Measurements from ENCODE around the gene FIZ1. TPM values are rescaled to one million over a fixed set of nuclear protein-coding genes. Genes with fewer than 3 reads are reported as not detected.

Gene FIZ1
- total RNA-seq, 2 donors from 2014 or later = 14.8 to 16.4 TPM

DNA sequence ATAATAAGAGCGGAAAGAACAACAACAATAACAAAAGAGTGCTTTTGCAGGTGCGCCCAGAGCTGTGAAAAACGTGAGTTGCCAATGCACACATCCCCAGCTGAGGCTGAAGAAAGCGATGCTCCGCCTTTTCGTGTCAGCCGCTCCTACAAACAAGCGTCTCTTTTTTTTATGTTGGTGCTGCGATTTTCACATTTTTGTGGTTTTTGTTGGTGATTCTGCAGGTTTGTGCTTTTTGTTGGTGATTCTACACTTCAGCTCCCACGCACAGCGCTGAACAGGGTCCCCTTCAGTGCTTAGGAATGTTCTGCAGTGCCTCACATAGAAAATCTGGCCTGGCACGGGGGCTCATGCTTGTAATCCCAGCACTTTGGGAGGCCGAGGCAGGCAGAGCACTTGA is 46.7 kb downstream of the FIZ1 start:
- Histone ChIP-seq H3K27ac (no peak overlapping the region), H3K36me3 (no peaks in the 10 kb centered on the region), H3K9me3 (no peaks in the 10 kb centered on the region), H3K4me3 (no peak overlapping the region), H3K27me3 (replicated peaks; ENCODE audit: insufficient read depth) (no peaks in the 10 kb centered on the region), H3K4me1 (replicated peaks) (no peaks in the 10 kb centered on the region)
- no peak for DNase-seq (ENCODE audit: low spot score)
- intact Hi-C loops (cut with DNase I) = no loop called here
- TF ChIP-seq POLR2AphosphoS5 (IDR thresholded peaks at IDR 0.05) (no peak), POLR2A (IDR thresholded peaks at IDR 0.05) (no peak)
- TF ChIP-seq, protein P1, sequence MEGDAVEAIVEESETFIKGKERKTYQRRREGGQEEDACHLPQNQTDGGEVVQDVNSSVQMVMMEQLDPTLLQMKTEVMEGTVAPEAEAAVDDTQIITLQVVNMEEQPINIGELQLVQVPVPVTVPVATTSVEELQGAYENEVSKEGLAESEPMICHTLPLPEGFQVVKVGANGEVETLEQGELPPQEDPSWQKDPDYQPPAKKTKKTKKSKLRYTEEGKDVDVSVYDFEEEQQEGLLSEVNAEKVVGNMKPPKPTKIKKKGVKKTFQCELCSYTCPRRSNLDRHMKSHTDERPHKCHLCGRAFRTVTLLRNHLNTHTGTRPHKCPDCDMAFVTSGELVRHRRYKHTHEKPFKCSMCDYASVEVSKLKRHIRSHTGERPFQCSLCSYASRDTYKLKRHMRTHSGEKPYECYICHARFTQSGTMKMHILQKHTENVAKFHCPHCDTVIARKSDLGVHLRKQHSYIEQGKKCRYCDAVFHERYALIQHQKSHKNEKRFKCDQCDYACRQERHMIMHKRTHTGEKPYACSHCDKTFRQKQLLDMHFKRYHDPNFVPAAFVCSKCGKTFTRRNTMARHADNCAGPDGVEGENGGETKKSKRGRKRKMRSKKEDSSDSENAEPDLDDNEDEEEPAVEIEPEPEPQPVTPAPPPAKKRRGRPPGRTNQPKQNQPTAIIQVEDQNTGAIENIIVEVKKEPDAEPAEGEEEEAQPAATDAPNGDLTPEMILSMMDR (IDR thresholded peaks at IDR 0.05) = no peak
- WGBS = 27% methylated on average over 13 of the region's 13 CpGs

GRCh38 chr19:55552206-55552605 is 47.1 kb downstream of the FIZ1 start:
- TF ChIP-seq POLR2AphosphoS5 (IDR thresholded peaks at IDR 0.05) = no peak
- Histone ChIP-seq H3K27ac (no peak overlapping the region), H3K9me3 (no peaks in the 10 kb centered on the region), H3K36me3 (no peaks in the 10 kb centered on the region), H3K4me3 (no peak overlapping the region), H3K27me3 (replicated peaks; ENCODE audit: insufficient read depth) (no peaks in the 10 kb centered on the region), H3K4me1 (replicated peaks) (no peaks in the 10 kb centered on the region)
- no peak for DNase-seq (ENCODE audit: low spot score)
- WGBS = 50% methylated on average over 5 of the region's 5 CpGs
- intact Hi-C loops (cut with DNase I) = no loop called here

- H3K4me1 ChIP-seq (replicated peaks) = no peaks in the 10 kb centered on the region
- no peaks in the 10 kb centered on the region for H3K9me3 ChIP-seq
- H3K27me3 ChIP-seq (replicated peaks; ENCODE audit: insufficient read depth) = no peaks in the 10 kb centered on the region
- H3K4me3 ChIP-seq = no peak overlapping the region
- DNase-seq (ENCODE audit: low spot score) = no peak
- WGBS = 65% methylated on average over 7 of the region's 7 CpGs
- intact Hi-C loops (cut with DNase I) = no loop called here
- no peak overlapping the region for H3K27ac ChIP-seq
- TF ChIP-seq, protein P1 (IDR thresholded peaks at IDR 0.05) = no peak
- no peak for TF ChIP-seq POLR2AphosphoS5 (IDR thresholded peaks at IDR 0.05)
- no peaks in the 10 kb centered on the region for H3K36me3 ChIP-seq
These were observed 49.0 kb downstream of the FIZ1 start for GRCh38 chr19:55550321-55550650.

DNA sequence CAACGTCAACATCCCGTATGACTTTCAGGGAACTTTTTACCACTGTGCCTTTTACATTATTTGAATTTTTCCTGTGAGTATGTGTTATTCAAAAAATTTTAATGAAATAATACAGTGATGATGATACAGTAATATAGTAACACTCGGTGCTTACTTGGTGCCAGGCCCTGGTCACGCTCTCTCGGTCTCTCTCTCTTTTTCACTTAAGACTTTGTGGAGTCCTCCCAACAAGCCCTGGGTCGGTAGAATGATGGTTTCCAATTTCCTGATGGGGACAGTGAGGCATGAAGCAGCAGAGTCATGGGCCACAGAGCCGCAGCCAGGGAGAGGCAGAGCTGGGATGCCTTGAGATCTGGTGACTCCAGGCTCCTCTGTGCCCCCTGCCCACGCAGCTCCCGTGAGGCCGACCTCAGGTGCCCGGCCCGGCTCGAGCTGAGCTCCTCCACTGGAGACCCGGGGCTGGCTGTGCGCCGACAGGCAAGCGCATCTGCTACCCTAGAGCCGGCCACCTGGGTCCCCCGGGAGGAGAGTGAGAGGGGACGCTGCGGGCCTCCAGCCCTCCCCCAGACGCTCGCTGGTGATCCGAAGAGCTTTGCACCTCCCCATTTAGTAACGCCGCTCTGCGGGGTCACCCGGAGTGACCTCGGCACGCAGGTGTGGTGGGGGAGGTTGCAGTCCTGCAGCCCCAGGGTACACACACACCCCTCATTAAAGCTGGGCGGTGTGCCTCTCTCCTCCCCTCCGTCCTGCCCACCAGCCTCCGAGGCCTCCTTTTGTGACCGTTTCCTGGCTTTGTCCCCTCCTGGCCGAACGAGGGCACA is 49.6 kb downstream of the FIZ1 start:
- WGBS = 19% methylated on average over 33 of the region's 36 CpGs
- intact Hi-C loops (cut with DNase I) = no loop called here
- Histone ChIP-seq H3K4me1 (replicated peaks) (no peaks in the 10 kb centered on the region), H3K4me3 (no peak overlapping the region), H3K36me3 (no peaks in the 10 kb centered on the region), H3K27me3 (replicated peaks; ENCODE audit: insufficient read depth) (no peaks in the 10 kb centered on the region), H3K9me3 (no peaks in the 10 kb centered on the region), H3K27ac (no peak overlapping the region)
- TF ChIP-seq, protein P1 (IDR thresholded peaks at IDR 0.05) = no peak
- TF ChIP-seq POLR2A (IDR thresholded peaks at IDR 0.05) = no peak
- no peak for TF ChIP-seq POLR2AphosphoS5 (IDR thresholded peaks at IDR 0.05)
- DNase-seq (ENCODE audit: low spot score) = no peak

- intact Hi-C loops (cut with DNase I) = no loop called here
- Histone ChIP-seq H3K36me3 (no peaks in the 10 kb centered on the region), H3K9me3 (no peaks in the 10 kb centered on the region), H3K27ac (no peak overlapping the region), H3K27me3 (replicated peaks; ENCODE audit: insufficient read depth) (no peaks in the 10 kb centered on the region), H3K4me3 (no peak overlapping the region), H3K4me1 (replicated peaks) (no peaks in the 10 kb centered on the region)
- WGBS = 48% methylated on average over 17 of the region's 17 CpGs
- no peak for DNase-seq (ENCODE audit: low spot score)
- TF ChIP-seq, protein P1 (IDR thresholded peaks at IDR 0.05) = no peak
- no peak for TF ChIP-seq POLR2AphosphoS5 (IDR thresholded peaks at IDR 0.05)
- no peak for TF ChIP-seq POLR2A (IDR thresholded peaks at IDR 0.05)
These were observed 52.3 kb downstream of the FIZ1 start for GRCh38 chr19:55546822-55547614.
